Right lobe of liver (tissue), 4 donors: ENCODE data around the gene G0S2.

Source experiments
- CTCF ChIP-seq, 4 donors: fragments of 200-600 bp in 3 of 4; fragments of 450-650 bp in 1 of 4; IDR thresholded peaks; one replicate each; pipeline versions ENCODE4 v1.5.1 to v1.8.0; 2016 to 2022; ENCODE audit warnings: antibody characterized with exemption in 4 of 4, mild to moderate bottlenecking in 2 of 4
- POLR2A ChIP-seq: fragments of 450-650 bp; IDR thresholded peaks from one replicate; pipeline ENCODE4 v1.6.1; 2017; ENCODE audit warnings: antibody characterized with exemption, mild to moderate bottlenecking
- donor health status: DM: no; HTN: no; CAD: no.
- donor health status: DM: no; HTN: no; CAD: no.
- donor health status: DM: no; HTN: yes; CAD: no.

GRCh38 chr1:209628618-209629299 is 46.5 kb upstream of the G0S2 start:
- TF ChIP-seq CTCF (IDR thresholded peaks at IDR 0.05) (no peak), POLR2A (no peak)
